MM.1S (cell line): ENCODE data around the gene CIZ1.
A peak's percentile ranks its signal among the peaks of the same experiment; 100 is the strongest.

Source experiments
- EZH2phosphoT487 ChIP-seq: fragments of 300-600 bp; sonication (generic); IDR thresholded peaks from 2 replicates; pipeline ENCODE4 v1.6.1; 2018; ENCODE audit warnings: antibody characterized with exemption, low read length
- TF ChIP-seq, protein P1 (sequence below): fragments of 300-600 bp; sonication (generic); IDR thresholded peaks from 2 replicates; pipeline ENCODE4 v1.5.1; 2016; ENCODE audit warnings: antibody characterized with exemption, low read length, mixed read lengths

DNA sequence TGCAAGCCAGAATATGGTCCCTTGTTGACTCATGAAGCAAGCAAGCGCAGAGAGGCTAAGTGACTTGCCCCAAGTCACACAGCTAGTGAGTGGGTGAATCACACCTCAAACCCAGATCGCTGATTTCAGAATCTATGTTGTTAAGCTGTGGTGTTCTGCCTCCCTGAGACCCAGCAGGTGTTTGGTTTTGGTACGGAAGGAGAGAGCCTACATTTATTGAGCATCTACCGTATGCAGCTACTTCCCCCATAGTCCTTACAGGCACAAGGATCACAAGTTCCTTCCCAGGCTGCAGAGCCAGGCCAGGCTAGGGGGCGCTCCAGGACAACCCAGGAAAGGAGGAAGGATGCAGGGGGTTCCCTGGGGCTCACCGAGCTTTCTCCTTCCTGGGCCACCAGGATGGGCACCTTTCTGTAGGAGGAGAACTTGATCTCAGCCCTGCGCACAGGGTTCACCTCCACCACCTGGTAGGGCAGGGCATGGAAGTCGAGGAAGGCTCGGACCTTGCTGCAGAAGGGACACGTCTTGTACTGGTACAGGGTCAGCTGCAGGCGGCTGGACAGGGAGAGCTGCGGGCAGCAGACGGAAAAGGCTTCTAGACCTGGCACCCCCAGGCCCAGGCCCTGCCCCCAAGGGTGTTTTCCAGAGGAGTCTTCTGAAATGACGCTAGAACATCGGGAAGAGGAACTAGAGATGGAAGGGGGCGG is 66.3 kb downstream of the CIZ1 start:
- TF ChIP-seq EZH2phosphoT487, result no peak
- TF ChIP-seq, protein P1, sequence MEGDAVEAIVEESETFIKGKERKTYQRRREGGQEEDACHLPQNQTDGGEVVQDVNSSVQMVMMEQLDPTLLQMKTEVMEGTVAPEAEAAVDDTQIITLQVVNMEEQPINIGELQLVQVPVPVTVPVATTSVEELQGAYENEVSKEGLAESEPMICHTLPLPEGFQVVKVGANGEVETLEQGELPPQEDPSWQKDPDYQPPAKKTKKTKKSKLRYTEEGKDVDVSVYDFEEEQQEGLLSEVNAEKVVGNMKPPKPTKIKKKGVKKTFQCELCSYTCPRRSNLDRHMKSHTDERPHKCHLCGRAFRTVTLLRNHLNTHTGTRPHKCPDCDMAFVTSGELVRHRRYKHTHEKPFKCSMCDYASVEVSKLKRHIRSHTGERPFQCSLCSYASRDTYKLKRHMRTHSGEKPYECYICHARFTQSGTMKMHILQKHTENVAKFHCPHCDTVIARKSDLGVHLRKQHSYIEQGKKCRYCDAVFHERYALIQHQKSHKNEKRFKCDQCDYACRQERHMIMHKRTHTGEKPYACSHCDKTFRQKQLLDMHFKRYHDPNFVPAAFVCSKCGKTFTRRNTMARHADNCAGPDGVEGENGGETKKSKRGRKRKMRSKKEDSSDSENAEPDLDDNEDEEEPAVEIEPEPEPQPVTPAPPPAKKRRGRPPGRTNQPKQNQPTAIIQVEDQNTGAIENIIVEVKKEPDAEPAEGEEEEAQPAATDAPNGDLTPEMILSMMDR, result peak; percentile 51
